GM21447 (cell line): ENCODE data around the gene DCC.
"Not testable (repeated sequence)": the region's sequence is repeated elsewhere in the genome, so short reads cannot be mapped to it uniquely, and the experiment has no call there.

ENCODE experiments used
- ATAC-seq: cut with Tn5 transposase; IDR thresholded peaks from one replicate; pipeline ENCODE4 v1.9.1; 2021; ENCODE audit not compliant: unreplicated experiment

The DCC gene

GRCh38 chr18:53458944-53459580 is 1119.1 kb downstream of the DCC start:
- ATAC-seq, result no peak

- no peak for ATAC-seq
These were observed 1127.8 kb downstream of the DCC start for GRCh38 chr18:53467756-53468155.

- not testable (repeated sequence) for ATAC-seq
These were observed 1128.2 kb downstream of the DCC start for GRCh38 chr18:53468173-53468572.

- ATAC-seq, result no peak
These were observed 1132.5 kb downstream of the DCC start for GRCh38 chr18:53472546-53472945.

- ATAC-seq, result no peak
These were observed 1138.2 kb downstream of the DCC start for GRCh38 chr18:53478155-53478554.

- ATAC-seq, result no peak
These were observed 1146.3 kb downstream of the DCC start for GRCh38 chr18:53486296-53486695.

GRCh38 chr18:53489266-53489665 is 1149.3 kb downstream of the DCC start:
- ATAC-seq, result no peak

- ATAC-seq, result no peak
These were observed 1150.0 kb downstream of the DCC start for GRCh38 chr18:53490019-53490418.

GRCh38 chr18:53496028-53496427 is 1156.0 kb downstream of the DCC start:
- no peak for ATAC-seq

- no peak for ATAC-seq
These were observed 1164.0 kb downstream of the DCC start for GRCh38 chr18:53503914-53504441.

- ATAC-seq, result no peak
These were observed 1168.5 kb downstream of the DCC start for GRCh38 chr18:53508529-53508928.

GRCh38 chr18:53509886-53510285 is 1169.9 kb downstream of the DCC start:
- ATAC-seq, result no peak

- ATAC-seq, result not testable (repeated sequence)
These were observed 1171.7 kb downstream of the DCC start for GRCh38 chr18:53511725-53512124.

- ATAC-seq, result no peak
These were observed 1181.1 kb downstream of the DCC start for GRCh38 chr18:53521068-53521467.

- no peak for ATAC-seq
These were observed 1186.3 kb downstream of the DCC start for GRCh38 chr18:53526101-53526870.

- no peak for ATAC-seq
These were observed 1187.4 kb downstream of the DCC start for GRCh38 chr18:53527365-53527764.

- ATAC-seq, result no peak
These were observed 1191.2 kb downstream of the DCC start for GRCh38 chr18:53531187-53531586.

- no peak for ATAC-seq
These were observed 1191.9 kb downstream of the DCC start for GRCh38 chr18:53531896-53532295.

- ATAC-seq, result no peak
These were observed 1194.2 kb downstream of the DCC start for GRCh38 chr18:53534203-53534602.

- ATAC-seq, result no peak
These were observed 1194.7 kb downstream of the DCC start for GRCh38 chr18:53534695-53535094.

GRCh38 chr18:53536908-53537307 is 1196.9 kb downstream of the DCC start:
- no peak for ATAC-seq

GRCh38 chr18:53541924-53542323 is 1201.9 kb downstream of the DCC start:
- ATAC-seq, result no peak
